Measurements from ENCODE around the gene PPFIA3.
"Not testable (repeated sequence)": the region's sequence is repeated elsewhere in the genome, so short reads cannot be mapped to it uniquely, and the experiment has no call there.

PPFIA3 gene

DNA sequence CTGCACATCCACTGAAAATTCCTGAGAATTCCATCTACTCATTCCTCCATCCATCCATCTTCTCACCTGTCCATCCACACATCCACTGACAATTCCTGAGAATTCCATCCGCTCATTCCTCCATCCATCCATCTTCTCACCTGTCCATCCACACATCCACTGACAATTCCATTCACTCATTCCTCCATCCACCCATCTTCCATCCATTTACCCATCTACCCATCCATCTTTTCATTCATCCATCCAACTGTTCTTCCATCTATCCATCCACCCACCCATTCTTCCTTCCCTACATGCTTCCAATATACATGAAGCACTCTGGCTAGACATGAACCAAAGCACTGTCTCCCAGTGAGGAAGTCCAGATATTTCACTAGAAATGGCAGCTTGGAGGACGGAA, 53.9 kb downstream of the PPFIA3 start:
- no peak for DNase-seq (ENCODE audit: low read depth in 4 of 4, low spot score in 1 of 4)

DNA sequence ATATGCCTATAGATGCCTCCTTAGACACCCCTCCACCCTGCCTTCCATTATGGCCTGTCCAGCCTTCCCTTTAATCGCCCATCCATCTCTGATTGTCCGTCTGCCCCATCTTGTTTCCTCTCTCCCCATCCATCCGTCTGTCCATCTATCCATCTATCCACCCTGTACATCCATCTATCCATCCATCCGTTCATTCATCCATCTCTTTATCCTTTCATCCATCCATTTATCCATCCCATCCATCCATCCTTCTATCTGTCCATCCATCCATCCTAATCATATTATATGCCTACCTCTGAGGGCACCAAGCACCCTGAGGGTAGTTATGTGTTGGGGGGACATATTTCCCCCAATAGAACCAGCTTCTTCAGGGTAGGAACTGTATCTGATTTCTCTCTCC, 61.3 kb downstream of the PPFIA3 start:
- no peak for DNase-seq (ENCODE audit: low read depth in 4 of 4, low spot score in 1 of 4)

DNA sequence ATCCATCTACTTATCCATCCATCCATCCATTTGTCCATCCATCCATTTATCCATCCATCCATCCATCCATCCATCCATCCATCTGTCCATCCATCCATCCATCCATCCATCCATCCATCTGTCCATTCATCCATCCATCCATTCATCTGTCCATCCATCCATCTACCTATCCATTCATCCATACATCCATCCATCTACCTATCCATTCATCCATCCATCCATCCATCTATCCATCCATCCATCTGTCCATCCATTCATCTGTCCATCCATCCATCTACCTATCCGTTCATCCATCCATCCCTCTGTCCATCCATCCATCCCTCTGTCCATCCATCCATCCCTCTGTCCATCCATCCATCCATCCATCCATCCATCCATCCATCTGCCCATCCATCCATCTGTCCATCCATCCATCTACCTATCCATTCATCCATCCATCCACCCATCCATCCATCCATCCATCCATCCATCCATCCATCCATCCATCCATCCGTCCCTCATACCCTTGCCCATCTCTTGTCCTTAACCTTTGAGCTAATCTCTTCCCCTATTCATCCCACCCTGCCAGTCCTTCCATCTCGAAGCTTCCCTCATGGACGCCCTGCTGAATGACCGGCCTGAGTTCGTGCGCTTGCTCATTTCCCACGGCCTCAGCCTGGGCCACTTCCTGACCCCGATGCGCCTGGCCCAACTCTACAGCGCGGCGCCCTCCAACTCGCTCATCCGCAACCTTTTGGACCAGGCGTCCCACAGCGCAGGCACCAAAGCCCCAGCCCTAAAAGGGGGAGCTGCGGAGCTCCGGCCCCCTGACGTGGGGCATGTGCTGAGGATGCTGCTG, 62.9 kb downstream of the PPFIA3 start:
- DNase-seq (ENCODE audit: low read depth in 4 of 4, low spot score in 1 of 4), result not testable (repeated sequence)

DNA sequence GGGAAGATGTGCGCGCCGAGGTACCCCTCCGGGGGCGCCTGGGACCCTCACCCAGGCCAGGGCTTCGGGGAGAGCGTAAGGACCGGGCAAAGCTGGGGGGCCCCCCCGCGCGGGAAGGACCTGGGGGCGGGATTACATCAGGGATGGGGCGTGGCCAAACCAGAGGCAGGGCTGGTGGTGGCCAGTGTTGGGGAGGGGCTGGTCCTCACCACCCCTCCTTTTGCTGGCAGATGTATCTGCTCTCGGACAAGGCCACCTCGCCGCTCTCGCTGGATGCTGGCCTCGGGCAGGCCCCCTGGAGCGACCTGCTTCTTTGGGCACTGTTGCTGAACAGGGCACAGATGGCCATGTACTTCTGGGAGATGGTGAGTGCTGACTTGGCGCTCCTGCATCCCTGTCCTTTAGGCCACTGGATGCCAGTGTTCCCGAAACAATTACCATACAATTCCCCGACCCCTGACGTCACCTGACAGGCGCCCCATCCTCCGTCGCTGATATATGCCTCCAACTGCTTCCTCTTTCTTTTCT, 63.6 kb downstream of the PPFIA3 start:
- no peak for DNase-seq (ENCODE audit: low read depth in 4 of 4, low spot score in 1 of 4)

DNA sequence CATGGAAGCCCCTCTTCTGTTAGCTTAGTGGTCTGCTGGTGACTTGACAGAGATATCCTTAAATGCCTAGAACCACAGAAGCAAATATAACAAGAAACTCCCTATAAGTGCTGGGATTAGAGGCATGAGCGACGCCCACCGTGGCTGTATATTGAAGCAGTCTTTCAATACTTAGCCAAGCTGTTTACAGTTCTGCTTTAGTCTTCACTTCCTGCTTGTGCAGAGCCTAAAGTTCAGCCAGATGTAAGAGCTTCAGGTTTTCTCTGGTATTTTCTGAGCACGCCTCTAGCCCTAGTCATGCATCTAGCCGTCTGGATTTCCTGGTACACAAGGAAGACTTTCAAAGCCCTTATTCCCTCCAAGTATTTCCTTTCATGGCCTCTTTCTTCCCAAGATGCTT, 66.8 kb downstream of the PPFIA3 start:
- DNase-seq (ENCODE audit: low read depth in 4 of 4, low spot score in 1 of 4), result no peak

DNA sequence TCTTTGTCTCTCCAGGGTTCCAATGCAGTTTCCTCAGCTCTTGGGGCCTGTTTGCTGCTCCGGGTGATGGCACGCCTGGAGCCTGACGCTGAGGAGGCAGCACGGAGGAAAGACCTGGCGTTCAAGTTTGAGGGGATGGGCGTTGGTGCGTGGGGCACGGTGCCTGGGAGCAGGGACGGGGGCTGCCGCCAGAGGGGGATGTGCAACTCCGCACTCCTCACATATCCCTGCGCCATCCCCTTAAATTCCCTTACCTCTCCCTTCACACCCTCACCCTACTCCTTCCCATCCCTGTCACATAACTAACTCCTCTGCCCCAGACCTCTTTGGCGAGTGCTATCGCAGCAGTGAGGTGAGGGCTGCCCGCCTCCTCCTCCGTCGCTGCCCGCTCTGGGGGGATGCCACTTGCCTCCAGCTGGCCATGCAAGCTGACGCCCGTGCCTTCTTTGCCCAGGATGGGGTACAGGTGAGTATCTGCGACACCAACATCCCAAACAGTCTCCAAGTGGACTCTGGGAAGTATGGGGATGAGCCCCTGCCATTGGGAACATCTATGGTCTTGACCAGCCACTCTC, 69.4 kb downstream of the PPFIA3 start:
- DNase-seq (ENCODE audit: low read depth in 4 of 4, low spot score in 1 of 4), result no peak

DNA sequence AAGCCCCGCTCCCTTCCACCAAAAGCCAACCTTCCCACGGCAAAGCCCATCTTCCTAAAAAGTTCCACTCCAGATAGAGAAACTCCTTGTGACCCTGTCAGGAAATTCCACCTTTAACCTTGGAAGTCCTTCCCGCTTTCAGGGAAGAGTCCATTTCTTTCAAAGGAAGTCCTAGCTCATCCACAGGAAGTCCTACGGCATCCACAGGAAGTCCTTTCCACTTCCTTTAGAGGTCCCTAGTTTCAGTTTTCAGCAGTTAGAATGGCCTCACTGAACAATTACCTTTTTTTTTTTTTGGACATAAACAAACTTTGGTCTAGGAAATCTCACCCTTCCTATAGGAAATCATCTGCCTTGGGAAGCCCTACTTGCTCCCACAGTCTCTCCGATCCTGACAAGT, 69.9 kb downstream of the PPFIA3 start:
- DNase-seq (ENCODE audit: low read depth in 4 of 4, low spot score in 1 of 4), result no peak

DNA sequence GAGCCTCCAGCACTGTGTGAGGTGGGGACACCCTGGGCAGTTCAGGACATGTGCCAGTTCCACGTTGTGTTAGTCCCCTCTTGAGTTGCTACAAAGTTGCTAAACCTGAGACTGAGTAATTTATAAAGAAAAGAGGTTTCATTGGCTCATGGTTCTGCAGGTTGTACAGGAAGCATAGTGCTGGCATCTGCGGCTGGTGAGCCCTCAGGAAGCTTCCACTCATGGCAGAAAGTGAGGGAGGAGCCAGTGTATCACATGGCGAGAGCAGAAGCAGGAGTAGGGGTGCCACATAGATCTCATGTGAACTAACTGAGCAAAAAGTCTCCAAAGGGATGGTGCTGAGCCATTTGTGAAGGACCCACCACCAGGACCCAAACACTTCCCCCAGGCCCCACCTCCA, 71.4 kb downstream of the PPFIA3 start:
- no peak for DNase-seq (ENCODE audit: low read depth in 4 of 4, low spot score in 1 of 4)

DNA sequence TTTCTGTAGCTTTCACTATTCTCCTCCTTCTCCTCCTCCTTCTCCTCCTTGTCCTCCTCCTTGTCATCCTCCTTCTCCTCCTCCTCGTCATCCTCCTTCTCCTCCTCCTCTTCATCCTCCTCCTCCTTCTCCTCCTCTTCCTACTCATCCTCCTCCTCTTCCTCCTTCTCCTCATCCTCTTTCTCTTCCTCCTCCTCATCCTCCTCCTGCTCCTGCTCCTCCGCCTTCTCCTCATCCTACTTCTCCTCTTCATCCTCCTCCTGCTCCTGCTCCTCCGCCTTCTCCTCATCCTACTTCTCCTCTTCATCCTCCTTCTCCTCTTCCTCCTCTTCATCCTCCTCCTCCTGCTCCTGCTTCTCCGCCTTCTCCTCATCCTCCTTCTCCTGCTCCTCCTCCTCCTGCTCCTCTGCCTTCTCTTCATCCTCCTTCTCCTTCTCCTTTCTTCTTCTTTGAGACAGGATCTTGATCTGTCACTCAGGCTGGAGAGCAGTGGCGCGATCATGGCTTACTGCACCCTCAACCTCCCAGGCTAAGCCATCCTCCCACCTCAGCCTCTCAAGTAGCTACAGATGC, 74.6 kb downstream of the PPFIA3 start:
- DNase-seq (ENCODE audit: low read depth in 4 of 4, low spot score in 1 of 4), result no peak

DNA sequence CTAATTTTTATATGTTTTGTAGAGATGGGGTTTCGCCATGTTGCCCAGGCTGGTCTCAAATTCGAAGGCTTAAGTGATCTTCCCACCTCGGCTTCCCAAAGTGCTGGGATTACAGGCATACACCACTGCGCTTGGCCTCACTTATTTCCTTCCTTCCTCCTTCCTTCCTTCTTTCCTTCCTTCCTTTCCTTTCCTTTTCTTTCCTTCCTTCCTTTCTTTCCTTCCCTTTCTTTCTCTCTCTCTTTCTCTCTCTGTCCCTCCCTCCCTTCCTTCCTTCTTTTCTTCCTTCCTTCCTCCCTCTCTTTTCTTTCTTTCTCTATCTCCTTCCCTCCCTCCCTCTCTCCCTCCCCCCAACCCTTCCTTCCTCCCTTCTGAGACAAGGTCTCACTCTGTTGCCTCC, 75.1 kb downstream of the PPFIA3 start:
- DNase-seq (ENCODE audit: low read depth in 4 of 4, low spot score in 1 of 4), result no peak

DNA sequence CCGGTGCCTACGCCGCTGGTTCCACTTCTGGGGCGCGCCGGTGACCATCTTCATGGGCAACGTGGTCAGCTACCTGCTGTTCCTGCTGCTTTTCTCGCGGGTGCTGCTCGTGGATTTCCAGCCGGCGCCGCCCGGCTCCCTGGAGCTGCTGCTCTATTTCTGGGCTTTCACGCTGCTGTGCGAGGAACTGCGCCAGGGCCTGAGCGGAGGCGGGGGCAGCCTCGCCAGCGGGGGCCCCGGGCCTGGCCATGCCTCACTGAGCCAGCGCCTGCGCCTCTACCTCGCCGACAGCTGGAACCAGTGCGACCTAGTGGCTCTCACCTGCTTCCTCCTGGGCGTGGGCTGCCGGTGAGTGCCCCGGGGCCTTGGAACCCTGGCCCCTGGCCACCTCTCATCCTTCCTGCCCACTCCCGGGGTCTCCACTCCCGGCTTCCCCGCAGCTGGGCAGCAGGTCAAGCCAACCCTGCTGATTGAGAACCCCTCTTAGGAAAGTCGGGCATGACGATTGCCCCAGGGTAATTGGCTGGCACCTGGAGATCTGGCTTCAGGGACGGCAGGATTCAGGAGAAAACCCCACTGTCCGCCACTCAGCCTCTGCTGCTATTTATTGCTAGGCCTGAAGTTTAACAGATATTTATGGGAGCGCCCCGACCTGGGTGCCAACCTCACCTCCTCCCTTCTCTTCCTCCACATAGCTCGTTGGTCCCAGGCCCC, 77.3 kb downstream of the PPFIA3 start:
- no peak for DNase-seq (ENCODE audit: low read depth in 4 of 4, low spot score in 1 of 4)

DNA sequence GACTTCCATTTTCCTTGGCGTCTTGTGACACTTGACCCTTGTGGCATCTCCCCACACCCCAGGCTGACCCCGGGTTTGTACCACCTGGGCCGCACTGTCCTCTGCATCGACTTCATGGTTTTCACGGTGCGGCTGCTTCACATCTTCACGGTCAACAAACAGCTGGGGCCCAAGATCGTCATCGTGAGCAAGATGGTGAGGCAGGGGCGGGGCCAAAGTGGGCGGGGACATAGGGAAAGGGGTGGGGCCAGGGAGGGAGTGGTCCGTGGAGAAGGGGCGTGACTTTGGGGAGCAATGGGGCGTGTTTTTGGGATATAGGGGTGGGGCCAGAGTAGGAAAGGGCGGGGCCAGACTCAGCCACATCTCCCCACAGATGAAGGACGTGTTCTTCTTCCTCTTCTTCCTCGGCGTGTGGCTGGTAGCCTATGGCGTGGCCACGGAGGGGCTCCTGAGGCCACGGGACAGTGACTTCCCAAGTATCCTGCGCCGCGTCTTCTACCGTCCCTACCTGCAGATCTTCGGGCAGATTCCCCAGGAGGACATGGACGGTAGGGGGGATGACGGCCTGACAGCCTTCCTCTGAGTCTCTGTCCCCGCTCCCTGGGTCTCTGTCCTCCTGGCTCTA, 81.0 kb downstream of the PPFIA3 start:
- DNase-seq (ENCODE audit: low read depth in 4 of 4, low spot score in 1 of 4), result no peak
